Mucosa of stomach (tissue), 1 donor: ENCODE results near the gene ACSL6.

Experiments used
- H3K27me3 ChIP-seq: one replicate; pipeline ENCODE4 v1.7.0; 2013; ENCODE audit warnings: mild to moderate bottlenecking, low read length; ENCODE audit not compliant: control insufficient read depth, insufficient read depth
- H3K36me3 ChIP-seq: one replicate; pipeline ENCODE4 v1.7.0; 2013; ENCODE audit warnings: low read length; ENCODE audit not compliant: control insufficient read depth, insufficient read depth
- H3K4me1 ChIP-seq: one replicate; pipeline ENCODE4 v1.7.0; 2013; ENCODE audit warnings: mild to moderate bottlenecking, low read length; ENCODE audit not compliant: control insufficient read depth, insufficient read depth
- H3K4me3 ChIP-seq: one replicate; pipeline ENCODE4 v1.7.0; 2013; ENCODE audit warnings: low read length
- H3K9ac ChIP-seq: one replicate; pipeline ENCODE4 v1.7.0; 2013; ENCODE audit warnings: mild to moderate bottlenecking, low read length, moderate library complexity
- H3K9me3 ChIP-seq: one replicate; pipeline ENCODE4 v1.7.0; 2013; ENCODE audit warnings: mild to moderate bottlenecking, low read length, moderate library complexity; ENCODE audit not compliant: control insufficient read depth
- donor health status: Pancreatic carcinoma.

Gene ACSL6

GRCh38 chr5:131953969-131954368 lies 57.5 kb downstream of the ACSL6 start:
- H3K9me3 ChIP-seq: no peaks in the 10 kb centered on the region
- H3K4me1 ChIP-seq: no peaks in the 10 kb centered on the region
- H3K27me3 ChIP-seq: no peaks in the 10 kb centered on the region
- no peak overlapping the region for H3K4me3 ChIP-seq
- H3K9ac ChIP-seq: no peak overlapping the region
- H3K36me3 ChIP-seq: no peaks in the 10 kb centered on the region

DNA sequence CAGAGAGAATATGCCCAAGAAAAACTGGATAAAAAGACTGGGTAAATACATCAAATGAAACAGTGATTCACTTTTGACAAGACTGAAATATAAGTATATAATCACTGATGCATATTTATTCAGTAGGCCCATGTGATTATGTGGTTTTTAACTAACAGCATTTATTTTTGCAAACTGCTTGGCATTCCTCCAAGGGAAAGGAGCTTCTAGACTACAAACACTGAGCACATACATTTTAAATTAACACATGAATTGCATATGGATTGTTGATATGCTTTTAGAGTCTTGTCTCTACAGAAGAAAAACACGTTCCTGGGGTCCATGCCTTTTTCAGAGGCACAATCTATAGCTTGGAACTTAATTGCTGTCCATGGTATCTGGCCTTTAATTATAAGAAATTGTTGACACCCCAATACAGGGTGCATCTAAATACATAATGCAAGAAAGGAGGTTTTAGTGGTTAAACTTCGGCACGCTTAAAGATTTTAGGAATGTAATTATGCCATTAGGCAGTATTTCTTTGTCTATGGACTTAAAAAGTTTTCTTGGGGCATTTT lies 59.1 kb downstream of the ACSL6 start:
- Histone ChIP-seq H3K36me3 (no peaks in the 10 kb centered on the region), H3K27me3 (no peaks in the 10 kb centered on the region), H3K9ac (no peak overlapping the region), H3K4me1 (no peaks in the 10 kb centered on the region), H3K4me3 (no peak overlapping the region), H3K9me3 (no peaks in the 10 kb centered on the region)

GRCh38 chr5:131950706-131951105 lies 60.8 kb downstream of the ACSL6 start:
- no peak overlapping the region for H3K4me3 ChIP-seq
- H3K4me1 ChIP-seq: no peaks in the 10 kb centered on the region

GRCh38 chr5:131947445-131947844 lies 64.0 kb downstream of the ACSL6 start:
- H3K9ac ChIP-seq: no peak overlapping the region
- no peaks in the 10 kb centered on the region for H3K4me1 ChIP-seq
- H3K27me3 ChIP-seq: no peaks in the 10 kb centered on the region
- no peaks in the 10 kb centered on the region for H3K9me3 ChIP-seq
- H3K36me3 ChIP-seq: no peaks in the 10 kb centered on the region
- no peak overlapping the region for H3K4me3 ChIP-seq

More at GRCh38 chr5:131950706-131951105, 60.8 kb downstream of the ACSL6 start:
- Histone ChIP-seq H3K36me3 (no peaks in the 10 kb centered on the region), H3K9ac (no peak overlapping the region), H3K27me3 (no peaks in the 10 kb centered on the region), H3K9me3 (no peaks in the 10 kb centered on the region)

DNA sequence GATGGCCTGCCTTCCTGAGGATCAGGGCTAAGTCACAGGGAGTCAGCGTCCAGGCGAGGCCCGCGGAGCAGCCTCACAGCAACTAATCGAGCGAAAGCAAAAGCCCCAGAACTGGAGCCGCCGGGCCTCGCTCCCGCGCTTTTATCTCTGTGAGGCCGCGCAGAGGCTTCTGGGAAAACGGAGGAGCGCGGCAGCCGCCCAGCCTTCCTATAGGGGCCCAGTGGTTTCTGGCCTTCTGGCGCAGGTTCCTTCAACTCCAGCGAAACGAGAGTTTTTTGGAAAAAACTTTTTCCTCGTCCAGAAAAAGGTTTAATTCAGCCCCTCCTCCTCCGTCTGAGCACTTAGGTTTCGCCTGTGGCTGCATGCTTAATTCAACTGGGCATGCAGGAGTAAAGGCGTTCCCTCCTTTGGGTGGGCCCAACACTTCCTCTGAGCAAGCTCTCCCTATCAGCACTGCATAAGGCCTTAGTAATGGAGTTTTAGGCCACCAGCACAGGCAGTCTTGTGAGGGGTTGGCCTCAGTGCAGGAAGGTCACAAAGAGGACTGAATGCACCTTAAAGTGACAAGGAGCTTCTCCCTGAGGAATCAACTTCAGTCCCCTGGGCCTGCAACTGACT lies 65.8 kb downstream of the ACSL6 start, which contains the start of gene MEIKIN:
MEIKIN (minus strand) TSS at position 113 of the 618 bp plus-strand sequence. CDS start 158 bp downstream, outside the sequence.
- Histone ChIP-seq H3K4me1 (no peaks in the 10 kb centered on the region), H3K27me3 (no peaks in the 10 kb centered on the region), H3K9me3 (no peaks in the 10 kb centered on the region), H3K36me3 (no peaks in the 10 kb centered on the region), H3K4me3 (no peak within 1 kb of the TSS), H3K9ac (no peak within 1 kb of the TSS)

DNA sequence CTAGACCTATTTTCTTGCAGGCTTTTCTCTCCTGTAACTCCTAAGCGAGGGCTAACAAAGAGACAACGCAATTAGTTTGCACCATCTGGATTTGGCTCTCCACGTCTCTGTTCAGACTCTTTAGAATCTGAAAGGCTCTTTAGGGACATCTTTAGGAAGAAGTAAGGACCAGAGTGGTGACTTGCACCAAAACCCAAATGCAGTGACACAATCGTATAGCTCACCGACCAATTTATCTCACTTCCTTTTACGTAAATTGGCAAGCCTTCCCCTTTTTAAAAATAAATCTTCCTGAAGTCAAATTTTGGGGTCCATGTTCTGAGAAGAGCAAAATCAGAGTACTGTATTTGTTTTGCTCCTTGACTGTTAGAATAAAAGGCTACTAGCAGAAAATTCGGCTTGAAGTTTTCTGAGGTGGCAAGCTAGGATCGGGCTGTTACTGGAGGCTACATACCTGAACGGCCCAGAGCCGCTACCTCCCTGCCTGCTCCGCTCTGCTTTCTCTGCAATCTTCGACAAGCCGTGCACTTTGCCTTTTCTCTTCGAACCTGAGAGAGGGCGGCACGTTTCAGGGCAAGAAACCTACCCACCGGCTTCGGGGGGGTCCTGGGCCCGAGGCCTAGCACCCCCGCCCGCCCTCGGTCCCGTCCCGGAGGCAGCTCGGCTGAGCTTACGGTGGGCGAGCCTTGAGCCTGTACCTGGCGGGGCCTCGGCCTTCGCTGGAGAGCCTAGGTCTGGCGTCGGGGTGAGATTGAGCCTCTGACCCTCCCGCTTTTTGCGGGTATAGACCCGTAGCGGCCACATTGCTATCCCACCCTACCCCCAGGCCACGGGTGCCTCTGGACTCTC lies 66.5 kb downstream of the ACSL6 start:
- no peaks in the 10 kb centered on the region for H3K4me1 ChIP-seq
- no peaks in the 10 kb centered on the region for H3K27me3 ChIP-seq
- no peaks in the 10 kb centered on the region for H3K9me3 ChIP-seq
- H3K36me3 ChIP-seq: no peaks in the 10 kb centered on the region
- H3K9ac ChIP-seq: no peak overlapping the region
- no peak overlapping the region for H3K4me3 ChIP-seq

DNA sequence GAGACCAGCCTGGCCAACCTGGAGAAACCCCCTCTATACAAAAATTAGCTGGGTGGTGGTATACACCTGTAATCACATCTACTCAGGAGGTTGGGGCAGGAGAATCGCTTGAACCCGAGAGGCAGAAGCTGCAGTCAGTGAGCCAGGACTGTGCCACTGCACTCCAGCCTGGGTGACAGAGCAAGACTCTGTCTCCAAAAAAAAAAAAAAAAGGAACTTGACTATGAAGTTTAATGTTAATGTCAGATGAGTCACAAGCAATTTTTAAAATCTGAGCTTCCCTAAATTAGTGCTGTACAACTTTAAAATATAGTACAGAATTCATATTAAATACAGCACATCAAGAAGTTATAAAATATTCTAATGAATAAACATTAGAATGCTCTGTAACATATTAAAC lies 67.5 kb downstream of the ACSL6 start:
- no peaks in the 10 kb centered on the region for H3K27me3 ChIP-seq

GRCh38 chr5:131942016-131942415 lies 69.4 kb downstream of the ACSL6 start:
- Histone ChIP-seq H3K4me1 (no peaks in the 10 kb centered on the region), H3K9ac (no peak overlapping the region), H3K27me3 (no peaks in the 10 kb centered on the region), H3K4me3 (no peak overlapping the region), H3K36me3 (no peaks in the 10 kb centered on the region), H3K9me3 (no peaks in the 10 kb centered on the region)

More for the DNA sequence above, 67.5 kb downstream of the ACSL6 start:
- H3K36me3 ChIP-seq: no peaks in the 10 kb centered on the region
- no peaks in the 10 kb centered on the region for H3K9me3 ChIP-seq
- no peak overlapping the region for H3K4me3 ChIP-seq
- H3K9ac ChIP-seq: no peak overlapping the region
- H3K4me1 ChIP-seq: no peaks in the 10 kb centered on the region

GRCh38 chr5:131939690-131940345 lies 71.6 kb downstream of the ACSL6 start:
- Histone ChIP-seq H3K9me3 (no peaks in the 10 kb centered on the region), H3K4me1 (no peaks in the 10 kb centered on the region), H3K9ac (no peak overlapping the region), H3K4me3 (no peak overlapping the region), H3K36me3 (no peaks in the 10 kb centered on the region), H3K27me3 (no peaks in the 10 kb centered on the region)

DNA sequence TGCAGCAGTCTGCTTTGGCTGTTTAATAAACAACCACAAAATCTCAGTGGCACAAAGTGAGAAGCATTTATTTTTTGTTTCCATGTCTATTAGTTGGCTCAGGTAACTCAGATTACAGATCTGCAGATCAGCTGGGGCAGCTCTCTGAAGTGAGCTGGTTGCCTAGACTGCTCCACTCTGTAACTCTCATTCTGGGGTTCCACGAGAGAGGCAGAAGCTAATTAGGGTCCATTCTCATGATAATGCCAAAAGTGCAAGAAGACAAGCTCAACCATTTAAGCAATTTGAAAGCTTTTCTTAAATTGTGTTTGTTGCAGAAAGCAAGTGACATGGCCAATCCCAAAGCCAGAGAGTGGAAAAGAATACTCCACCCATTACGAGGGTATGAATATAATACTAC lies 79.2 kb downstream of the ACSL6 start:
- Histone ChIP-seq H3K4me1 (no peaks in the 10 kb centered on the region), H3K4me3 (no peak overlapping the region), H3K9ac (no peak overlapping the region), H3K9me3 (no peaks in the 10 kb centered on the region), H3K27me3 (no peaks in the 10 kb centered on the region), H3K36me3 (no peaks in the 10 kb centered on the region)

DNA sequence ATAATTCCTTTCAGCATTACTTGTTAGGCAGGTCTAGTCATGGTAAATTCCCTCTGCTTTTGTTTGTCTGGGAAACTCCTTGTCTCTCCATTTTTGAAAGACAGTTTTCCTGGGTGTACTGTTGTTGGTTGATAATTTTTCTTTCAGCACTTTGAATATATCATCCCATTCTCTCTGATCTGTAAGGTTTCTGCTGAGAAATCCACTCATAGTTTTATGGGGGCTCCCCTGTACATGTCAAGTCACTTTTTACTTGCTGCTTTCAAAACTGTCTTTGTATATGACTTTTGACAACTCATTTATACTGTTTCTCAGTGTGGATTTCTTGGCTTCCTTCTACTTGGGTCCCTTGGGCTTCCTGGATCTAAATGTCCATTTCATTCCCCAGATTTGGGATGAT lies 82.5 kb downstream of the ACSL6 start:
- no peaks in the 10 kb centered on the region for H3K9me3 ChIP-seq
- H3K4me3 ChIP-seq: no peak overlapping the region
- no peaks in the 10 kb centered on the region for H3K27me3 ChIP-seq
- no peaks in the 10 kb centered on the region for H3K36me3 ChIP-seq
- no peak overlapping the region for H3K9ac ChIP-seq
- H3K4me1 ChIP-seq: no peaks in the 10 kb centered on the region

DNA sequence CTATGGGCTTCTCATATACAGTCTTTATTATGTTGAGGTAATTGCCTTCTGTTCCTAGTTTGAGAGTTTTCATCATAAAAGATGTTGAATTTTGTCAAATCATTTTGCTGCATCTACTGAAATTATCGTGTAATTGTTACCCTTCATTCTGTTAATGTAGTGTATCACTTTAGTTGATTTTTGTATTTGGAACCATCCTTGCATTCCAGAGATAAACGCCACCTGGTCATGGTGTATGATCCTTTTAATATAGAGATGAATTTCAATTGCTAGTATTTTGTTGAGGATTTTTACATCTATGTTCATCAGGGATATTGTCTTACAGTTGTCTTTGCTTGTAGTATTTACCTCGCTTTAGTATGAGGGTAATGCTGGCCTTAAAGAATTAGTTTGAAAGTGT lies 85.3 kb downstream of the ACSL6 start:
- H3K4me1 ChIP-seq: no peaks in the 10 kb centered on the region
- no peaks in the 10 kb centered on the region for H3K27me3 ChIP-seq
- H3K4me3 ChIP-seq: no peak overlapping the region
- no peaks in the 10 kb centered on the region for H3K9me3 ChIP-seq
- H3K36me3 ChIP-seq: no peaks in the 10 kb centered on the region
- no peak overlapping the region for H3K9ac ChIP-seq
